Panc1 (cell line): ENCODE results near the gene SLC51A. TPM values are rescaled to one million over a fixed set of nuclear protein-coding genes. Genes with fewer than 3 reads are reported as not detected.

Experiments used
- ATAC-seq: fragments of 200-7000 bp; cut with Tn5 transposase; 2 replicates; pipeline ENCODE4 v1.9.1; 2020; ENCODE audit warnings: mild to moderate bottlenecking, moderate library complexity
- BruUV-seq: library from RNA; stranded (reverse); fragments of 400-500 nt; replicated peaks from 2 replicates; lab custom pipeline; 2021; lab: Mats Ljungman, UMichigan
- CTCF ChIA-PET: fragments of 300-600 bp; sonication (Branson Sonifier 250); formaldehyde crosslinking; loops from one replicate; lab custom pipeline; 2022; ENCODE audit warnings: antibody characterized with exemption; lab: Charles Lee
- POLR2A ChIA-PET: fragments of 300-600 bp; sonication (Branson Sonifier 250); formaldehyde crosslinking; loops from one replicate; lab custom pipeline; 2022; ENCODE audit warnings: antibody characterized with exemption; lab: Charles Lee
- DNase-seq: peaks from one replicate; pipeline ENCODE4 v3.0.0-alpha.2; 2010; ENCODE audit warnings: low read depth, low spot score
- H3K27ac ChIP-seq: 2 replicates; pipeline ENCODE4 v1.5.1; 2011; ENCODE audit warnings: mild to moderate bottlenecking, low read length, inconsistent platforms
- H3K27me3 ChIP-seq: fragments of 200-500 bp; sonication (Bioruptor generic); 2 replicates; pipeline ENCODE4 v1.6.0; 2014; ENCODE audit warnings: low read length, inconsistent platforms; ENCODE audit not compliant: control insufficient read depth, insufficient read depth
- H3K36me3 ChIP-seq: fragments of 200-500 bp; sonication (Bioruptor generic); 2 replicates; pipeline ENCODE4 v1.5.1; 2014; ENCODE audit warnings: inconsistent platforms, mild to moderate bottlenecking, low read length, moderate library complexity; ENCODE audit not compliant: control insufficient read depth, insufficient read depth
- H3K4me1 ChIP-seq: 2 replicates; pipeline ENCODE4 v1.5.1; 2011; ENCODE audit warnings: inconsistent platforms, mild to moderate bottlenecking, low read length, moderate library complexity; ENCODE audit not compliant: control insufficient read depth, insufficient read depth
- H3K4me3 ChIP-seq, 2 experiments: 2 replicates each; pipeline ENCODE4 v1.5.1; 2011 to 2012; ENCODE audit warnings: low read depth in 2 of 2, low read length in 2 of 2, mild to moderate bottlenecking in 2 of 2, inconsistent platforms in 1 of 2, moderate library complexity in 1 of 2
- H3K9me3 ChIP-seq: fragments of 200-500 bp; sonication (Bioruptor generic); 2 replicates; pipeline ENCODE4 v1.5.1; 2014; ENCODE audit warnings: low read depth, mild to moderate bottlenecking, inconsistent platforms, low read length, moderate library complexity; ENCODE audit not compliant: control insufficient read depth, insufficient read depth
- POLR2AphosphoS5 ChIP-seq: IDR thresholded peaks from 2 replicates; pipeline ENCODE4 v1.6.1; 2012; ENCODE audit warnings: mild to moderate bottlenecking, low read depth, low read length, moderate library complexity
- SIN3A ChIP-seq: IDR thresholded peaks from 2 replicates; pipeline ENCODE4 v1.6.1; 2012; ENCODE audit warnings: low read depth, mild to moderate bottlenecking, low read length, moderate library complexity, borderline replicate concordance; ENCODE audit not compliant: insufficient read depth
- TCF7L2 ChIP-seq: IDR thresholded peaks from 2 replicates; pipeline ENCODE4 v1.6.1; 2011; ENCODE audit warnings: mild to moderate bottlenecking, low read depth, low read length, inconsistent platforms
- in situ Hi-C: cut with HindIII; loops from 2 replicates; pipeline ENCODE4 v1.10.0; 2016; ENCODE audit warnings: low sequenced_read_pairs, low pct_unique_long_range_greater_than_20kb
- intact Hi-C: fragments of 100-400 bp; cut with micrococcal nuclease; formaldehyde crosslinking; loops from one replicate; pipeline ENCODE4 v1.10.0; 2022; ENCODE audit not compliant: unreplicated experiment
- total RNA-seq: library from RNA; stranded (reverse); gene quantifications from one replicate; pipeline ENCODE4 v1.2.1, GENCODE V29; 2021; ENCODE audit not compliant: unreplicated experiment
- TF ChIP-seq, protein P1 (sequence below), 2 experiments: IDR thresholded peaks; 2 replicates each; pipeline ENCODE4 v1.6.1; 2011 to 2012; ENCODE audit warnings: low read depth in 2 of 2, control low read depth in 1 of 2, low read length in 1 of 2, mild to moderate bottlenecking in 1 of 2, moderate library complexity in 1 of 2; ENCODE audit not compliant: insufficient read depth in 1 of 2
- TF ChIP-seq, protein P2 (sequence below): fragments of 450-650 bp; IDR thresholded peaks from 2 replicates; pipeline ENCODE4 v1.5.1; 2017; ENCODE audit warnings: mild to moderate bottlenecking

The SLC51A gene
- total RNA-seq, 1 experiment from 2014 or later = not detected

DNA sequence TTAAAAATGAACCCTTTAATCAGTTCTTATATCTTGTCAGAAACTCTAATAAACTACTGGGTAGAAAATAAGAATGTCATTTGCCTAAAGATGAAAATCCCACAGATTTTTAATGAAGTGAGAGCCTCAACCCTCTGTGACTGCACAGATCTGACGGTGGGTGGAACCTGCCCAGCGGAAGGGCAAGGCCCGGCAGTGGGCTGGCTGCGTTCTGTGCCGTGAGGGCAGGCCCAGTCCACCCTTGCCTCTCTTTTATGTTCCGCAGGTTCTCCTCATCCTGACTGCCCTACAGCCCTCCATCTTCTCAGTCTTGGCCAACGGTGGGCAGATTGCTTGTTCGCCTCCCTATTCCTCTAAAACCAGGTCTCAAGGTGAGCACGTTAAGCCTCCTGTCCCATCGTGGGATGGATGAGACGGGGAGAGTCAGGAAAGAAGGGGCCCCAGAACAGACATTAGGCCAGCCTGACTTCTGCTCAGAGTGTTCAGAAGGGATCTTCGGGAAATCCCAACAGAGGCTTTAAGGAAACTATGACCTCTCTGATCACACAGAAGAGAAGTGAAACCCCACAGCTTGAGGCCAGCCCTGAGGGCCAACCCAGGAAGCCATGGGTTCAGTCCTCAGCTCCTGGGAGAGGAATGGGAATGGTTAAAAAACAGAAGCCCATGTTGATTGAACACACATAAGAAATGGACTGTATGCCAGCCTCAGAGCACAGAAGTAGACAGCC is 16.0 kb downstream of the SLC51A start:
- ATAC-seq = no peak
- CTCF ChIA-PET = interaction anchor here (1.2 kb wide), 1 partner anchor 11 kb away, joined by 4 read pairs; no protein-coding TSS in a partner anchor
- H3K27ac ChIP-seq = no peak overlapping the region
- DNase-seq = no peak
- TF ChIP-seq, protein P1, sequence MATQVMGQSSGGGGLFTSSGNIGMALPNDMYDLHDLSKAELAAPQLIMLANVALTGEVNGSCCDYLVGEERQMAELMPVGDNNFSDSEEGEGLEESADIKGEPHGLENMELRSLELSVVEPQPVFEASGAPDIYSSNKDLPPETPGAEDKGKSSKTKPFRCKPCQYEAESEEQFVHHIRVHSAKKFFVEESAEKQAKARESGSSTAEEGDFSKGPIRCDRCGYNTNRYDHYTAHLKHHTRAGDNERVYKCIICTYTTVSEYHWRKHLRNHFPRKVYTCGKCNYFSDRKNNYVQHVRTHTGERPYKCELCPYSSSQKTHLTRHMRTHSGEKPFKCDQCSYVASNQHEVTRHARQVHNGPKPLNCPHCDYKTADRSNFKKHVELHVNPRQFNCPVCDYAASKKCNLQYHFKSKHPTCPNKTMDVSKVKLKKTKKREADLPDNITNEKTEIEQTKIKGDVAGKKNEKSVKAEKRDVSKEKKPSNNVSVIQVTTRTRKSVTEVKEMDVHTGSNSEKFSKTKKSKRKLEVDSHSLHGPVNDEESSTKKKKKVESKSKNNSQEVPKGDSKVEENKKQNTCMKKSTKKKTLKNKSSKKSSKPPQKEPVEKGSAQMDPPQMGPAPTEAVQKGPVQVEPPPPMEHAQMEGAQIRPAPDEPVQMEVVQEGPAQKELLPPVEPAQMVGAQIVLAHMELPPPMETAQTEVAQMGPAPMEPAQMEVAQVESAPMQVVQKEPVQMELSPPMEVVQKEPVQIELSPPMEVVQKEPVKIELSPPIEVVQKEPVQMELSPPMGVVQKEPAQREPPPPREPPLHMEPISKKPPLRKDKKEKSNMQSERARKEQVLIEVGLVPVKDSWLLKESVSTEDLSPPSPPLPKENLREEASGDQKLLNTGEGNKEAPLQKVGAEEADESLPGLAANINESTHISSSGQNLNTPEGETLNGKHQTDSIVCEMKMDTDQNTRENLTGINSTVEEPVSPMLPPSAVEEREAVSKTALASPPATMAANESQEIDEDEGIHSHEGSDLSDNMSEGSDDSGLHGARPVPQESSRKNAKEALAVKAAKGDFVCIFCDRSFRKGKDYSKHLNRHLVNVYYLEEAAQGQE (IDR thresholded peaks at IDR 0.05; ENCODE audit: insufficient read depth in 1 of 2, low read depth in 2 of 2, low read length in 1 of 2) = no peak
- no peak for TF ChIP-seq TCF7L2
- no peak for TF ChIP-seq SIN3A
- no peak for TF ChIP-seq POLR2AphosphoS5
- TF ChIP-seq, protein P2, sequence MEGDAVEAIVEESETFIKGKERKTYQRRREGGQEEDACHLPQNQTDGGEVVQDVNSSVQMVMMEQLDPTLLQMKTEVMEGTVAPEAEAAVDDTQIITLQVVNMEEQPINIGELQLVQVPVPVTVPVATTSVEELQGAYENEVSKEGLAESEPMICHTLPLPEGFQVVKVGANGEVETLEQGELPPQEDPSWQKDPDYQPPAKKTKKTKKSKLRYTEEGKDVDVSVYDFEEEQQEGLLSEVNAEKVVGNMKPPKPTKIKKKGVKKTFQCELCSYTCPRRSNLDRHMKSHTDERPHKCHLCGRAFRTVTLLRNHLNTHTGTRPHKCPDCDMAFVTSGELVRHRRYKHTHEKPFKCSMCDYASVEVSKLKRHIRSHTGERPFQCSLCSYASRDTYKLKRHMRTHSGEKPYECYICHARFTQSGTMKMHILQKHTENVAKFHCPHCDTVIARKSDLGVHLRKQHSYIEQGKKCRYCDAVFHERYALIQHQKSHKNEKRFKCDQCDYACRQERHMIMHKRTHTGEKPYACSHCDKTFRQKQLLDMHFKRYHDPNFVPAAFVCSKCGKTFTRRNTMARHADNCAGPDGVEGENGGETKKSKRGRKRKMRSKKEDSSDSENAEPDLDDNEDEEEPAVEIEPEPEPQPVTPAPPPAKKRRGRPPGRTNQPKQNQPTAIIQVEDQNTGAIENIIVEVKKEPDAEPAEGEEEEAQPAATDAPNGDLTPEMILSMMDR = no peak
- H3K4me1 ChIP-seq = no peaks in the 10 kb centered on the region
- intact Hi-C loops = no loop called here
- BruUV-seq = no TSS peak
- H3K36me3 ChIP-seq = no peaks in the 10 kb centered on the region; the same call in 1 of the 2 replicates
- in situ Hi-C loops = no loop called here
- POLR2A ChIA-PET = no interaction called here
- no peak overlapping the region for H3K4me3 ChIP-seq
- no peaks in the 10 kb centered on the region for H3K9me3 ChIP-seq
- no peaks in the 10 kb centered on the region for H3K27me3 ChIP-seq

DNA sequence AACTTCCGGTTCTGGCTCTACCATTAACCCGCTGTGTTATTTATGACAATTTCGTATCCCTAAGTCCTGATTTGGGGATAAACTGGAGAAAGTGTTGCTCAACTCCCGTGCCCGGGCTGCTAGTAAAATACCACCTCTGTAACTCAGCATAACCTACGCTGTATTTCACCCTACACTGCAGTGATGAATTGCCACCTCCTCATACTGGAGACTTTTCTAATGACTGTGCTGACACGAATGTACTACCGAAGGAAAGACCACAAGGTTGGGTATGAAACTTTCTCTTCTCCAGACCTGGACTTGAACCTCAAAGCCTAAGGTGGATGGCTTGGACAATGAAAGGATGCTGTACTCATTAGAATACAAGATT is 16.5 kb downstream of the SLC51A start:
- ChIA-PET CTCF (interaction anchor here (0.6 kb wide), 1 partner anchor 12 kb away, joined by 3 read pairs; no protein-coding TSS in a partner anchor), POLR2A (no interaction called here)
- Histone ChIP-seq H3K9me3 (no peaks in the 10 kb centered on the region), H3K36me3 (peaks cover 4% of the 10 kb centered on the region; the same call in 1 of the 2 replicates), H3K4me1 (no peaks in the 10 kb centered on the region), H3K27ac (no peak overlapping the region), H3K27me3 (no peaks in the 10 kb centered on the region), H3K4me3 (no peak overlapping the region)
- no peak for DNase-seq
- no TSS peak for BruUV-seq
- in situ Hi-C loops = no loop called here
- intact Hi-C loops = no loop called here
- TF ChIP-seq, protein P2 = no peak
- no peak for TF ChIP-seq TCF7L2
- no peak for TF ChIP-seq SIN3A
- TF ChIP-seq, protein P1 (IDR thresholded peaks at IDR 0.05; ENCODE audit: insufficient read depth in 1 of 2, low read depth in 2 of 2, low read length in 1 of 2) = no peak
- no peak for TF ChIP-seq POLR2AphosphoS5
- ATAC-seq = no peak
